Esophagus squamous epithelium (tissue), 4 donors: ENCODE results near the gene LRP5.

Experiments used
- CTCF ChIP-seq, 6 experiments: fragments of 450-650 bp in 4 of 6; fragments of 200-600 bp in 2 of 6; sonication (generic) in 2 of 6; IDR thresholded peaks; one replicate each; pipeline ENCODE4 v1.5.1; 2016 to 2019; ENCODE audit warnings: antibody characterized with exemption in 6 of 6, mild to moderate bottlenecking in 4 of 6, moderate library complexity in 4 of 6
- POLR2A ChIP-seq, 4 donors: fragments of 450-650 bp; IDR thresholded peaks; one replicate each; pipeline ENCODE4 v1.6.1; 2017; ENCODE audit warnings: antibody characterized with exemption in 4 of 4, mild to moderate bottlenecking in 4 of 4, moderate library complexity in 3 of 4

- TF ChIP-seq CTCF (IDR thresholded peaks at IDR 0.05): no peak
- no peak for TF ChIP-seq POLR2A (IDR thresholded peaks at IDR 0.05)
Measured at GRCh38 chr11:68481579-68482240, 169.3 kb downstream of the LRP5 start.
